T-helper 2 cell treated with Interferon-gamma antibody and Interleukin-4, amounts not matched to agents 100 ng/mL and 5 ng/mL, for 36 hours (primary cell): ENCODE measurements around the gene EDIL3. TPM values are rescaled to one million over a fixed set of nuclear protein-coding genes. Genes with fewer than 3 reads are reported as not detected.
"Not testable (repeated sequence)": the region's sequence is repeated elsewhere in the genome, so short reads cannot be mapped to it uniquely, and the experiment has no call there.

ENCODE experiments used
- intact Hi-C: fragments of 100-400 bp; cut with micrococcal nuclease; formaldehyde crosslinking; loops from one replicate; pipeline ENCODE4 v1.15.1; 2023
- total RNA-seq: library from RNA; stranded (reverse); gene quantifications from 2 replicates; pipeline ENCODE4 v1.2.3, GENCODE V29; 2022

EDIL3 gene
- total RNA-seq, 1 donor from 2014 or later: not detected

DNA sequence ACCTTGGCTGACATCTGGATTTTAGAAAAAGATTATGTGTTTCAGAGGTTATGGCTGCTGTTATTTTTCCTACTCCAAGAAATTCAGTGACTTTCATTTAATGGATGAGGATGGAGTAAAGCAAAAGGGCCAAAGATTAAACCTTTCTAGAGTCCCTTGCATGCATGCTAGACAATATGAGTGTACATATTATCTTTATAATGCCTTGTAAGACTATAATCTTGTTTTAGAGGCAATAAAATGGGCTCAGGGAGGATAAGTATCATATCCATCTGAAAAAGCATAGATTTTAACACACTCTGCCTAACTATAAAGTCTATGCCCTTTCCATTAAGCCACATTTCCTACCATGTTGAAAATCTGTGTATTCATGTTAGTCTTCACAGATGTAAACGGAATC, 199.8 kb downstream of the EDIL3 start:
- intact Hi-C loops: no loop called here

DNA sequence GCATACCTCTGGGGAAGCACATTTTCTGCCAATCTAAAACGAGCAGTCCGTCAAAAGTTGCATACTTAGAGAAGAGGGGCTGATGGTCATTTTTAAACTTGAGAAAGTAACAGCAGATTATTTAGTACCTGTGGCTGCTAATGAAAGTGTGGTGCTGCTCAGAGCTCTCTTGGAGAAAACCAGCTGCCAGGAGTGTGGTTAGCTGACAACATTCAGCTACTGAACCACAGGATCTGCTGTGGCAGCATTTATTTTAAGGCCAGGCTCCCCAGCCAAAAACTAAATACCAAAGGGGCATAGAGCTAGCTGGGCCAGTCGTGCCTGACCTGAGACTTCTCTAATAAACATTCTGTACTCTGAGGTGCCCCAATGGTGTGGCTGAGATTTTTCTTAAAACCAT, 203.6 kb downstream of the EDIL3 start:
- intact Hi-C loops: no loop called here

DNA sequence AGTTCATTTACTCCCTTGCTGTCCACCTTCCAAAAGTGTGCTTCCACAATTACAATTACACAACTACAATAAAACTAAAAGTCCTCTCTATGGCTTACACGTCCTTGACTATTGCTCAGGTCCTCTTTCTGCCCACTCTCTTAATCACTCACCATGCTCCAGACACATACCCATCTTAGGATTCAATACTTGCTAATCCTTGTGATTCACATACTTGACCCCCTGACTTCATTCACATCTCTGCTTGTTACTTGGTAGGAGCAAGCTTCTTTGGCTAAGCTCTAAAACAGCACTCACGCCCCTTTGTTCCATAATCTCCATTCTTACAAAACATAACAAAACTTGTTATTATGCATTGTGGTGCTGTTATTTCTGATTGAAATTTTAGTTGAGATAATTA, 215.8 kb downstream of the EDIL3 start:
- intact Hi-C loops: no loop called here

DNA sequence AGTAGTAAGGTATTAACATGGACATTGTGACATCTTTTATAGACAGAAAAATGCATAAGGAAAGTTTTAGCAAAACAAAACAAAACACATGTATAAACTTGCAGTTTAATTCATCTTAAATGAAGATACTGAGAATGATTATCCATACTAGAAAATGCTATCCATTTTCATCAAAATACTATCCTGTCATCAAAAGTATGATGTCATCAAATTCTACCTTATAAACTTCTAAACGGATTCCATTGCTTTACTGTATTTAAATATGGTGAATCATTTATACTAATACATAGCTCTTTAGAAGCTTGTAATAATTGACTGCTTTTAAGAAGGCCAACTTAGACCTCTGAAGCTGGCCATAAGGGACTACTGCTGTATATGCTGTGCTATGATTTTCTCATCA, 221.0 kb downstream of the EDIL3 start:
- intact Hi-C loops: no loop called here

DNA sequence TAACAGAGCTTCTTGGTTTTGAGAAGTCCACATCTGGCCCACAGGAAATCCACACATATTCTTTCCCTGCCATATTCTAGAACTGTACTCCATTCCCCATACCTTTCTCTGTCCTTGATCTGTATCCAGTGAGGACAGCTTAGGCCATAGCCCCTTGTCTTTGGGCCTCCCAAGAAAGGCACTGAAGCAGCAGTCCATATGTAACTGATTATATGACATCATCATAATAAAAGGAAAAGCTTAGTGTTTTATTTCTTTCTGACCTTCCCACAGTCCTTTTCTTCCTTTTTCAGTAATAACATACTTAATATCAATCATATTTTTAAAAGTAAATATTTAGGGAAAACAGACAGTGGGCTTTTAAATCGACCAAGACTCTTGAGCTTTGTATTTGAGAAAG, 222.0 kb downstream of the EDIL3 start:
- intact Hi-C loops: no loop called here

DNA sequence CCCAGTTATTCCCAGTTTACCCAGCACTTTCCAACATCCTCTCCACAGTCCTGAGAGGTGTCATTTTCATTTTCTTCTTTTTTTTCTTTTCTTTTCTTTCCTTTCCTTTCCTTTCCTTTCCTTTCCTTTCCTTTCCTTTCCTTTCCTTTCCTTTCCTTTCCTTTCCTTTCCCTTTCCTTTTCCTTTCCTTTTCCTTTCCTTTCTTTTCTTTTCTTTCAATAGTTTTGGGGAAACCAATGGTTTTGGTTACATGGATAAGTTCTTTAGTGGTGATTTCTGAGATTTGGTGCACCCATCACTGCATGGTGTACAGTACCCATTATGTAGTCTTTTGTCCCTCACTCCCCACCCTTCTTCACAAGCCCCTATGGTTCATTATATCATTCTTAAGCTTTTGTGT, 224.0 kb downstream of the EDIL3 start:
- intact Hi-C loops: not testable (repeated sequence)

DNA sequence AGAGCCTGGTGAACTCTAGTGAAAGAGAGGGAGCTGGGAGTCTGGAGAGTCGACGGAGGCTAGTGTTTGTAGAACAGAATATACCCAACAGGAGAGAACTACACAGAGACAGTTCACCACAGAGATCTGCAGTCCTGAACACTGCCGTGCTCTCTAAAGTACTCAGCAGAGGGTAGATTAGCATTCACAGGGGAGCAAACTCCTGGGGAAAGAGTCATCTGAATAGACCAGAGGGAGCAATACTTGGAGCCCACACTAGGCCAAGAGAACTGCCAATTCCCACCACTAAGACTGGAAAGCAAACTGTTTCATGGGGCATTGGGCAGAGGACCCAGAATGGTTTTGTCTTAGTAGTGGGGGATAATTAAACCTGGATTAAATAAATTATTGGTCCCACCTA, 235.6 kb downstream of the EDIL3 start:
- intact Hi-C loops: no loop called here

DNA sequence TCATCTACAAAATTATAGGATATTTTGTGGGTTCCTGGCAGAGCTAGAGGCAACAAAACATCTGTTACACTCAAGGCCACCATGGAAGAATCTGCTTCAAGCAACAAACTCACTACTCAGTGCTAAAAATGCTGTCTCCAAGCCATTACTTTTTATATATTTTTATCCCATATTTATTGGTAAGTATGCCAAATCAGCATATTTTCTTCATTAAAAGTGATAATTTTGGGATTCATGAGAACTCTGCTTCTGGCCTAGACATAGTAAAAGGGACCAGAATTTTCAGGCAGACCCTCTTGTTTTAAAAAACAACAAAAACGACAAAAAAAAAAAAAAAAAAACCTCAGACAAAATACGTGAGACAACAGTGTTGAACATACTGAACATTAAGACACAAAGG, 236.0 kb downstream of the EDIL3 start:
- intact Hi-C loops: no loop called here

DNA sequence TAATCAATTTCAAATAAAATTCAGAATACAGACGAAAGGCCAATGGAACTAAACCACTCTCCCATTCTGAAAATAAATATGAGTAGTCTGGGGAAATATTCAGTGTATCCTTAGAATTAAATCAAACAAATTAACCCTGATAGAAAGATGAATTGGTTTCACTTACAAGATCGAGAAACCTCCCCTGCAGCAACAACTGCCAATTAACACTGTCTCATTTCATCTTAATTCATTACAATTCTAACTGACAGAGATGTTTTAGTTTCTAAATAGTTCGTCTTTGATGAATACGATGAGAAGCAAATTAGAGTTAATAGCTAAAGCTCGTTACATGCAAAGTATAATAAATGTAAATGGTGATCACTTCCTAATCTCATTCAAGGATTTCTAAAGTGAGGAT, 247.1 kb downstream of the EDIL3 start:
- intact Hi-C loops: no loop called here

DNA sequence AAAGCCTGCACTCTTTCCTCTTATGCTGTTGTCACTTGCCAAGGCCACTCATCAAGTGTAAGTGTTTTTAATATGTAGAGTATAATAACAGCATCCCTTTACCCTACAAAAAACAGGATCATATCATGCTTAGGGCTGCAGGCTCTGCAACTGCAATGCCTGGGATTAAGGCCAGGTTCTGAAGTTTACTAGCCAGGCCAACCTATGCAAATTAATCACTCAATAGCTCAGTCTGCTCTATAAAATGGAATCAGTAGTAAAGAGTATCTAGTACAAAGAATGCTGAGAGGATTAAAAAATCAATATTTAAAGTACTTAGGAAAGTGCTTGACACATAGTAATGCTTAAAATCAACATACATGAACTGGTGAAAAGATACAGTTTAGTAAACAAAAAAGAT, 253.3 kb downstream of the EDIL3 start:
- intact Hi-C loops: no loop called here

DNA sequence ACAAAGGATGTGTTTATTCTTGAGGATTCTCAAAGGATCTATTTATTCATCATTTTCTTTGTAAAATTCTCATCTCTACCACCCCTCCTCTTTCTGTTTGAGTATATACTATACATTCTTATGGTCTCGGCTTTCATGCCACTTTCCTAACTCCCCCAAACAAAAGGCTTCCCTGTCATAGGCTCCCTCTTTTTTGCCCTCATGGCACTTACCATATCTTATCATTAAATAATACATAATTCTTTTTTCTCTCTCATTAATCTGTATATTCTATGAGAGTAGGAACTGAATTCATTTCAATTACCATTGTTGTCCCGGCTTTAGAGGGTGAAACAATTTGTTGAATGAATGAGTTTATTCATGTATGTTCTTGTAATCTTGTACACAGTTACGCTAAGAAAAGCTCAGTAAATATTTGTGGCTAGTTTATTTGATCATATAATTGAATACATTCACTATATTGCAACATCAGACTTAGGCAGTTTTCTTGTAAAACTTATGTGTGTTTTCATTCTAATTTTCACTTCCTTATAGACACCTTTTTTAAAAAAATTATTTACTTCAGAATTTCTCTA, 254.6 kb downstream of the EDIL3 start:
- intact Hi-C loops: no loop called here

DNA sequence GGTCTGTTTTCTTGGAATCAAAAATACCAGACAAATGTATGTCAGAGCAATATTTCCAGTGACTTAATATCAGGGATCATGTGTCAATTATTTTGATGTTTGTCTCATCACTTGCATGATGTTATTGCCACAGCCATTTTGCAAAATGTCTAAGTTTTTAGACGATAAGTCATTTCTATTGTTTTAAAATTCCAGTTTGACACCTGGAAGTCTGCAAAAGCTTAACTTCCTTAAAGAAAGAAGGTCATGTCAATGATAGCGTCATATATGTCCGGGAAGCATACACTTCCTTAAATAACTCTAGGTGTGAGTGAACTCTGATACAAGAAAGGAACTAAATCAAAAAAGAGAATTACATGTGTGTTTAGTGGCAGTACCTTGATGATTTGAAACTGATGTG, 259.5 kb downstream of the EDIL3 start:
- intact Hi-C loops: no loop called here

DNA sequence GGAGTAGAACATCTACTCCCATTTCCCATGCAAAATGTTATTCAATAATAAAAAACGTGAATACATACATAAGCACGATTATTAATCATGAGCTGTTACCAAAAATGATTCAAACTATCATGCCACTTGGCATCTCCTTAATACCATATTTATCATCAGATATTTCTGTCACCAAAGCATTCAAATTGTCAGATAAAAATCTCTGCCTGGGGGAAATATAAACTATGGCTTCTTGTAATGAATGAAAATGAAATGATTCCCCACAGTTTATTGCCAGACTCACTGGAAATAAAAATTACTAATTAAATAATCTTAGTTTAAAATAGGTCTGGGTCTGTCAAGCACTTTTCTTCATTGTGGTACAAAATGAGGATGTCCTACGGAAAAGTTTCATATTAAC, 265.4 kb downstream of the EDIL3 start:
- intact Hi-C loops: no loop called here

DNA sequence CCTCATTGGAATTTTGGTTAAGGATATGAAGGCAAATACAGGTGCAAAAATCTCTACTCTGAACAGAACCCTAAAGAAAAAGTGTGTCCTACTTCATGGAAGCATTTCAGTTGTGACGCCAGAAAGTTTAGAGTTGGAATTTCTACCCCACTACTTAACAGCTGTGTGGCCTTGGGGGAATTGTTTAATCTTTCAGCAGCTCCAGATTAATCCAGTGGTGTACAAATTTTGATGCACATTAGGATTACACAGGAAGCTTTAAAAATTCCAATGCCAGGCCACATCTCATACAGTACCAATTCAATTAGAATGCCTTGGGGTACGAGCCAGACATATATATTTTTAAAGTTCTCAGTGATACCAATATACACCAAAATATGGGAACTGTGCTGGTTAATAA, 266.1 kb downstream of the EDIL3 start:
- intact Hi-C loops: no loop called here

DNA sequence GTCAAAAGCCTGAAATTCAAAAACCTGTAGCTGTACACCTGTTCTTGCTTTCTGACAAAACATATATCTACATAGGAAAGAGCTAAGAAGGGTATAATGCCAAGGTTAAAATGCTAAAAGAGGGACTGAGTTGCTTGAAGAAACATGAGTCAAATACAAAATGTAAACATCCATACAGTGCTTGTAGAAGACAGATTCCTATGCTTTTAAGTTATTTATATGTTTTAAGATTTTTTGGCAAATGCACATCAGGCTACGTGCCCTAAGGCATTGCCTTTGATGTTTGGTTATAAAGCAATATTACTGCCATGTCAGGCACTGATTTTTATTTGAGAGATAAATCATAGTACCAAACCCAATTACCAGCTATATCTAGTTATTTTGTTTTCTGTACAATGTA, 269.0 kb downstream of the EDIL3 start:
- intact Hi-C loops: no loop called here

DNA sequence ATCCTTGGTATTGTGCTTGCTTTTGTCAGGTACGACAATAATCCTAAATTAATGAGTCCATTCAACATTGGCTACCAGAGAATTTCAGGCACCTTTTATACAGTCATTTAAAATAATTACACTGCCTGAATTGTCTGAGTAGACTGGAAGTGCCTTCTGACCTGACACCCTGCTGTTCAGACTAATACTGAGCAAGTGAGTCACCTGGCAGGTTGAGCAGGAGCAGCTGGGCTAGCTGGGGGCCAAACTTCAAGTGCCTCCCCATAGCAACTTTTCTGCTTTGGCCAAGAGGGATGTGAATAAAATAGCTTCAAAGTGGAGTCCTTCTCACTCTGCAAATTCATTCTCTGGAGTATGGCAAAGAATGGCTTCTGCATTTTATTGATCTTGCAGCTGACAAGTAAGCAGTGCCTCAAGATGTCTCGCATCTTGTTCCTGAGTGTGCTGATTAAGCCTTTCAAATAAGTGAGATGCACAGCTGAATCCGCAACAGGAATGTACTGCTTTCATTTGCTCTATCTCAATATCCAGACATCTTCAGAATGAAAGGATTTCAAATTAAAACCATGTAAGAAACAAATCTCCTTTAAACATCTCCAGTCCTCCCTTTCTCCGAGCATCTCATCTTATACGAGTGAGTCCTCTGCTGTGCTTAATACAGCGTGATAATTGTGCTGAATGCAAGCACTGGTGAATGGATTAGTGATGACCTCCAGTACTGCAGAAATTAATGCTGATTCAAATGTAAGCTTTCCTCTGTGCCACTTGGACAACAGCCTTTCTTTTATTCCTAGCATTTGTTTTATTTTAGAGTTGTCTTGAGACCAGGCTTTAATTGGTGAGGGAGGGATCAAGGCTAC, 271.2 kb downstream of the EDIL3 start:
- intact Hi-C loops: no loop called here

DNA sequence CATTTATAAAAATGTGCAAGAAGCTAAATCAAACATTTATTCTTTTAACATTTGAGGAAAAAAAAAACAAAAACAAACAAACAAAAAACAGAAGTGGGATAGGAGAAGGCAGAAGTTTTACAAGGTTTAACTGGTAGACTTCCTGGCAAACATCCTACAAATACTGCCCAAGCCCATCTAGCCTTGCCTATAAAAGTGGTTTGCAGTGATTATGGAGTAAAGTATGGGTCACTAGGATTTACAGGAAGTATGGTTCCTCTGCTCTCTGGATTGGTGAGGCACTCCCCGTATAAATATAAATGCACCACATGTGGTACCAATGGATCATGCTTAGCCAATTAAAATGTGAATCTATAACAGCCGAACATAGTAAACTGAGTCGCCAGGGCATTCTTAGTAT, 291.9 kb downstream of the EDIL3 start:
- intact Hi-C loops: no loop called here

DNA sequence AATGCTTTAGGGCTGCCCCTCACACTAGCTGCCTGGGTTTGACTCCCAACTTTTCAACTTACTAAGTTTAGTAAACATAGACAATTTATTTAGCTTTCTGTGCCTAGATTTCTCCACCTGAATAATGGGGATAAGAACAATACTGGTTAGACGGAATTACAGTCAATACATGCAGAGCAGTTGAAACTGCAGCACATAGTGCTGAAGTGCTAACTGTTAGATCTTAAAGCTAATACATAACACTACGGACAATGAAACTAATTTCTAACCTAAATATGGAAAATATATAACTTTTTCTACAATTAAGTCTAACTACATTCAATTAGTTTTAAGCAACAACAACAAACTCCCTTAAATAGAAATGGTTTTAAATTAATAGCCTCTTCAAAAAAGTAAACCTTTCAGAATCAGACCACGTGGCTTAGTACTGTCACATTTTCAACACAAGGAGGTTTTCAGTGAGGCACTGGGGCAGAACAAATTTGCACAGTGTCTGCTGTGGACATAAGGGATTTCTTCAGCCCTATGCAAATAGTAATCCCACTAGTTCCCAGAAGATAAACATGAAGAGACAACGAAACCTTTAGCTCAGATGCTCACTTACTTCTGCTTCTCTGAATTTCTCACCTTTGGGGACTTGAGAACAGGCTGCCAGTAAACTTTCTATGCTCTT, 293.4 kb downstream of the EDIL3 start:
- intact Hi-C loops: no loop called here

DNA sequence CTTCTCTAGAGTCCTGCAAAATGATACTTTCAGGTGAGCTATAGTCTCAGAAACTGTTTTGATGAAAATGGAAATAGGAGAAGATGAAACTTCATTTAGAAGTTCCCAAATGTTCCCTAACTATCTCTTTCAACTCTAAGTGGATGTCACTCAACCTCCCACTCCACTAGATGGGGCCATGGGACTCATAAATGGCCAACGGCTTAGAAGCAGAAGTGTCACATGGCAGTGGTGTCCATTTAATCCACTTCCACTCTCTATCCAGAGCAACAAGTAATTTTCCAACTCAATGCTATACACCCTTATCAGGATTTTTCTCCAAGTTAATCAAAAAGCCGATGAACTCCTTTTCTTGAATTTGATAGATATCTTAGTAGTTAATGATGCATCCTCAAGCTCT, 295.7 kb downstream of the EDIL3 start:
- intact Hi-C loops: no loop called here

DNA sequence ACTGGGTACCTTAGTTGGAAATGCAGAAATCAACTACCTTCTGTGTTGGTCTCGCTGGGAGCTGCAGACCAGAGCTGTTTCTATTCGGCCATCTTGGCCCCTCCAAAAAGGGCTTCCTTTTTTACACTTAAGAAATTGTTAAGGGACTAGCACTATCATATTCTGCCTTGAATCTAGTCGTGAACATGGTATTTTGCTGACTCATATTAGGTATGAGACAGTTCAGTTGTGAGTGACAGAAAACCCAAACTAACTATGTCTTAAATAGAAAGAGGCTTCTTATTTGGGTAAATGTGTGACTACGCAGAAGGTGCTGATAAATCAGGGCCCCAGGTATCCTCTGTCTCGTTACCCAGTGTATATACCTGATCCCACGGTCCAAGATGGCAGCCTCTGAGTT, 298.2 kb downstream of the EDIL3 start:
- intact Hi-C loops: no loop called here

DNA sequence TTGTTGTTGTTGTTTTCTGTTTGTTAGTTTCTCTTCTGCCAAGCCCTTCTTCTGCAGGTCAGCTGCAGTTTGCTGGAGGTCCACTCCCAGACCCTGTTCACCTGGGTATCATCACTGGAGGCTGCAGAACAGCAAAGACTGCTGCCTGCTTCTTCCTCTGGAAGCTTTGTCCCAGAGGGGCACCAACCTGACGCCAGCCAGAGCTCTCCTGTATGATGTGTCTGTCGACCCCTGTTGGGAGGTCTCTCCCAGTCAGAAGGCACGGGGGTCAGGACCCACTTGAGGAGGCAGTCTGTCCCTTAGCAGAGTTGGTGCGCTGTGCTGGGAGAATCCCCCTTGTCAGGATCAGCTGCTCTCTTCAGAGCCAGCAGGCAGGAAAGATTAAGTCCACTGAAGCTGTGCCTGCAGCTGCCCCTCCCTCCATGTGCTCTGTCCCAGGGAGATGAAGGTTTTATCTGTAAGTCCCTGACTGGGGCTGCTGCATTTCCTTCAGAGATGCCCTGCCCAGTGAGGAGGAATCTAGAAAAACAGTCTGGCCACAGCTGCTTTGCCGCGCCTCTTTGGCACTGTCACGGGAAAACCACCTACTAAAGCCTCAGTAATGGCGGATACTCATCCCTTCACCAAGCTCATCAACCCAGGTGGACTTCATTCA, 299.2 kb downstream of the EDIL3 start:
- intact Hi-C loops: no loop called here

DNA sequence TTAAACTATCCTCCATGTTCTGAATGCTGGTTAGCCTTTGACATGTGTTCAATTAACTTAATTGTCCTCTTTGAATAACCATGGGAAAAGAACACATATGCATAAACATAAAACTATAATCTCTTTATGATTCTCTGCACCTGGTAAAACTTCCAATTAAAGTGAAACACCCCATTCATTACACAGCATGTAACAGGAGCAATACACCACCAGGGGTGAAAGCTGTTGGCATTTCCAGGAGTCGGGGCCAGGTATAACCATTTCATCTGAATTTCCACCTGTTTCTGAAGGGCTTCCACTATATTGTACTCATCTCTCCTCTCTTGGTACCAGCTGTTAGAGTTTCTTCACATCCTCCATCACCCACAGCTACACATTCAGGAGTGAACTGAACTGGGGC, 303.8 kb downstream of the EDIL3 start:
- intact Hi-C loops: no loop called here
